AG20443 (cell line): Measurements from ENCODE around the gene TOP1.
A peak's percentile ranks its signal among the peaks of the same experiment; 100 is the strongest.

ENCODE experiments used
- DNase-seq: peaks from one replicate; pipeline ENCODE4 v3.0.0; 2012; ENCODE audit warnings: low spot score, mixed read lengths

The TOP1 gene

DNA sequence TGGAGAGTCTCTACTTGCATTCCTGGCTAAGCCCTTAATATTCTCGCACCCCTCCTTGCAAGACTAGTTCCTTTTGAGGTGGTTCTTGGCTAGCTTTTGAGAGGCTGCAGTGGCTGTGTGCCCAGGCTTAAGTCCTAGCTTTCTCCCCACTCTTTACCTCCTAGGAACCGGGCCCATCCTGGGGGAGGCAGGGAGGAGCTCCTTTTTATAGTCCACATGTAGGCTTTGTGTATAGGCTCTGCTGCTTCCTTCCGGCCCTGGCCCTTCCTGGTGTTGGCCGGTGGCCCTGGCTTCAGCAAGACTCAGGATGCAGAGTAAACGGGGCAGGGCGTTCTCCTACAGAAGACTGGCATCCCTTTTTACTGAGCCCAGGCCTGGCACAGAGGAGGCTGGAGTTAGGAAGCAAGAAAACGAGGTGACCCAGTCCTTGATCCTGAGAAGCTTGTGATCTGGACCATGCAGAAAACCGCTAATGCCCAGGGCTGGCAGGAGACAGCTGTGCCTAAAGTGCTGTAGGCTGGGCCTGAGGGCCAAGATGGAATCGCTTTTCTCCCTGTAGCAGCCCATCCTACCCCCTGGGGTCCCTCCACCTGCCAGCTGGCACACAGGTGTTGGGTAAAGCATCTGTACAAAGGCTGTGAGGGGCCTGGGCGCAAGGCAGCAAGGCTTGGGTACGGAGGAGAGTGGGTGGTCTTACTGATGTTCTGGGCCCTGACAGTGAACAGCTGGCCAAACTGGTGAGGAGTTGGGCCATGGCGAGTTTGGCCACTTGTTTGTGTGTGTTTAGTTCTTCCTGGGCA lies 117.4 kb downstream of the TOP1 start:
- DNase-seq = no peak

DNA sequence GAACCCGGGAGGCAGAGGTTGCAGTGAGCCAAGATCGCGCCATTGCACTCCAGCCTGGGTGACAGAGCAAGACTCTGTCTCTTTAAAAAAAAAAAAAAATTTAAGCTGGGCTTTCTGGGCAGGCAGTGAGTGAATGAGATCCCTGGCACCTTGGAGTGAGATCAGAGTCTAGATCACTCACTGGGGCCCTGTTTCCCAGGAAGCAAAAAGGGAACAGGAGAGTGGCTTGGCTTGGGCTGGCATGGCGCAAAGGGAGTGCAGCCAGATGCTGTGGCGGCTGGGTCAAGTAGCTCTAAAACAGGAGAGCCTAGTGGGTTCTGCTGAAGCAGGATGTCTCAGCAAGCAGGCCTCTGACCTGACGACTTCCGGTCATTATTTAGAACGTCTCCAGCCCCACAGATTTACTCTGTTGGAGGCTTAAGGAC lies 119.2 kb downstream of the TOP1 start:
- no peak for DNase-seq

GRCh38 chr20:41148942-41149341 lies 120.3 kb downstream of the TOP1 start:
- DNase-seq = no peak

GRCh38 chr20:41150664-41151063 lies 122.0 kb downstream of the TOP1 start:
- peak; percentile 34 for DNase-seq

DNA sequence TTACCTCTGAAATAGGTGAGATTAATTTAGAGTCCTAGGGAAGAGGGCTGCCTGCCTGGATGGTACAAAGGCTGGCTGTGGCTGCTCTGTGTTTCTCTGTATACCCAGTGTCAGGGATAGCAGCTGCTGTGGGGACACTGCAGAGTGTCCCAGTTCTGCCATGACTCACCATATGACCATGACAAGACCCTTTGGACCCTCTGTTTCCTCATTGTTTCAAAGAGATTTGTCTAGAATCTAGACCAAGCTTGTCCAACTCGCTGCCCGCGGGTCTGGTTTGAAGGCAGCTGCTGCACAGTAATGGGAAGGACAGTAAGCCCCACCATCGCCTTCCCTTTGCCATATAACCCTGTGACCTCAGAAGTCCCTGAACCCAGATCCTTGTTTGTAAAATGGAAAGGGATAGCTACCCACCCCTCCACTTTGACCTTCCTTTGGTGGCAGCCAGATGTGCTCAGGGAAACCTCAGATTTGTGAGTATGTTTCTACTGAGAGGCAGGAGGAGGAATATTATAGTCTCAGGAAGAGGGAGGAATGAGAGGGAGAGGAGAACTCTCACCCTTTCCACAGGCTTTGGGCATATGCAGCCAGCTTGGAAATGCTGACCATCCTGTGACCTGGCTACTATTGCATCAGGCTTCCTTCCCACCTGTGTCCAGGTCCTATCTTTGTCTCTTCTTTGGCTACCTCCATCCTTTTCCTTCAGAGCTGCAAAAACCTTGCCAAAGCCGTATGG lies 122.7 kb downstream of the TOP1 start:
- DNase-seq = no peak

DNA sequence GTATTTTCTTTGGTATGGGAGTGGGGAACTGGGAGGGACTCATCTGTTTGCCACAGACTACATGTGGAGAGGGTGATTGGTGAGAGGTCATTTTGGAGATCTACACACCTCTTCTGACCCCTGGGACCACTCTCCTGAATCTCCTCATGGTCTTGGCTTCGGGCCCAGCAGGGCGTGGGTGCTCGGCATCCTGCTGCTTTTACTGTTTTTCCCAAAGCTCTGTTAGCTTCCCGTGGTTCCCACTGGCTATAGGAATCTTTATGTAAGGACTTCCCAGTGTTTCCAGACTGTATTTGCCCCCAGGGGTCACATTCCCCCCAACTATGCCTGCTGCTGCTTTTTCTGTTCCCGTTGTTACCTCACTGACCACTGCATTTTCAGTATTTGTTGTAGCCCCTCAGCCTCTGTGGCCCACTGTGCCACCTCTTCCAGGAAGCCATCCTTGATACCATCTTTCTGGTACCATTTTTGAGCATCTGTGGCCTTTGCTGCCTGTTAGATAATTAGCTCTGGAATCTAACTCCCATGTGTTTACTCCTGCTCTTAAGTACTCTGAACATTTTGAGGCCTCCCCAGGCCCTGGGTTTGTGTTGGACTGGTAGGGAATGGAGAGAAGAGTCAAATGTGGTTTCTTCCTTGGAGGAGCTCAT lies 123.6 kb downstream of the TOP1 start:
- DNase-seq = no peak

DNA sequence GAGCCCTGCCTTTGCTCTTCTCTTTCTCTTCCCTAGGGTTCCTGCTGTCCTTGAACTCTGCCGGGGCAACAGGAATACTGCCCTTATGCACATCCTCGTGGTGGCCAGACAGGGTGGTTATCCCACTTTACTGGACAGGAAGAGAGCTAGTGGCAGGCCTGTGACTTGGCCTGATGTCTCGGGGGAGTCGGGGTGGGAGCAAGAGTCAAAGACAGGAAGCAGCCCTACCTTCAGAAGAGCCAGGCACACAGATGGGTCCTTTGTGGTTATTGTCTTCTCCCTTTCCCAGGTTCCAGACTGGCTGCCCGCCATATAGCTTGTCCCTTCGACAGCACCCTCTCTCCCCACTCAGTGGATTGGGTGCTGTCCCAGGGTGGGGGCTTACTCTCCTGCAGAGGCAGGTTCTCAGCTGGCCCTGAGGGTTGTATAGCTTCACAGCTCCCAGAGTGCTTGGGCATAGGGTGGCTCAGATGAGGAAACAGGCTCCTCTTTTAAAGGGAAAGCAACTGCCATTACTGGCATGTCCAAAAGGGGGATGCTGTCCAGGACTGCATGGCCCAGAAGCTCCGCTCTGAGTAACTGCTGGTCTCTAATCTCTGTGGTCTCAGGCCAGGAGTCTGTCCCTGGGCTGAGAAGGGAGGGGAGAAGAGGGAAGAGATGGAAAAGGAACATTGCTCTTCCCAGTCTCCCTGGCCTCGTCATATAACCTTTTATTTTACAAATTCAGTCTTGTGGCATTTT lies 126.0 kb downstream of the TOP1 start:
- DNase-seq = no peak

- no peak for DNase-seq
Observed at GRCh38 chr20:41155261-41155660, 126.6 kb downstream of the TOP1 start.

GRCh38 chr20:41158082-41158625 lies 129.5 kb downstream of the TOP1 start:
- no peak for DNase-seq

- no peak for DNase-seq
Observed at GRCh38 chr20:41159547-41159946, 130.9 kb downstream of the TOP1 start.

DNA sequence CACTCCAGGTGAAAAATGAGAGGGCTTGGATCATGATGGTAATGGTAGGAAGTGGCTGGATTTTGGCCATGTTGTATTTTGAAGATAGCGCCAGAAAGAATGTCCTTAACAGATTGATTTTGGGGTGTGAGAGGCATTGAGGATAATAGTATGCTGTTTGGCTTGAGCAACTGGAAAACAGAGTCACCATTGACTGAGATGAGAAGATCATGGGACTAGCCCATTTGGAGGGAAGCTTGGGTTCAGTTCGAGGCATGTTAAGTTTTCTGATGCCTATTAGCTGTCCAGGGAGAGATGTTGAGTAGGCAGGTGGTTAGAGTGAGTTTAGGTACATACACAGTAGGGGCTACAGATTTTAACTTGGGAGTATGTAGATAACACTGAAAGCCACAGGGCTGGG lies 132.1 kb downstream of the TOP1 start:
- DNase-seq = no peak

DNA sequence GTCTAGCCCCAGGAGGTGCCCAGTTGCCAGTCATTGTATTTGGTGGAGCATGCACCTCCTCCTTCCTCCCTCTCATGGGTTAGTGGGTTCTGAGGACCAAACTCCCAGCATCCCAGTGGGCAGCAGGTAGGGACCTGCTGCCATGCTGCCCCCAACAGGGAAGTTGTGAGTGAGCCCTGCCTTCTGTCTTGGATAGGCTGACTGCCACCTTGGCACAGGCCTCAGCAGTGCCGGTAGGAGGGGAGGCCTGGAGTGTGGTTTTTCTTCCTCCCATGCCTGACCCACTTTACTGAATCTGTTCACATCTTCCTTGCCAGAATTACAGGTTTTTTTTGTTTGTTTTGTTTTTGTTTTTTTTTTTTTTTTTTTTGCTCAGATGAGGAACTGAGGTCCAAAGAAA lies 133.3 kb downstream of the TOP1 start:
- no peak for DNase-seq

- no peak for DNase-seq
Observed at GRCh38 chr20:41162396-41162795, 133.8 kb downstream of the TOP1 start.

DNA sequence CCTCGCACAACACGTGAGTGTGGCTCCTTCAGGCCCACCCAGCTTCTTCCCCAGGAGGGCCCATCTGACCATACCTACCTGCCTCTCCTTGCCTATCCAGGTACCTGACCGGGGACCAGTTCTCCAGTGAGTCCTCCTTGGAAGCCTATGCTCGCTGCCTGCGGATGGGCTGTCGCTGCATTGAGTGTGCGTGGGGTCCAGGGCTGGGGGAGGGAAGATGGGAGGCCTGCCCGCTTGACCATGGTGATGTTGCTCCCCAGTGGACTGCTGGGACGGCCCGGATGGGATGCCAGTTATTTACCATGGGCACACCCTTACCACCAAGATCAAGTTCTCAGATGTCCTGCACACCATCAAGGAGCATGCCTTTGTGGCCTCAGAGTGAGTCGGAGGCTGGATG lies 135.2 kb downstream of the TOP1 start:
- no peak for DNase-seq

DNA sequence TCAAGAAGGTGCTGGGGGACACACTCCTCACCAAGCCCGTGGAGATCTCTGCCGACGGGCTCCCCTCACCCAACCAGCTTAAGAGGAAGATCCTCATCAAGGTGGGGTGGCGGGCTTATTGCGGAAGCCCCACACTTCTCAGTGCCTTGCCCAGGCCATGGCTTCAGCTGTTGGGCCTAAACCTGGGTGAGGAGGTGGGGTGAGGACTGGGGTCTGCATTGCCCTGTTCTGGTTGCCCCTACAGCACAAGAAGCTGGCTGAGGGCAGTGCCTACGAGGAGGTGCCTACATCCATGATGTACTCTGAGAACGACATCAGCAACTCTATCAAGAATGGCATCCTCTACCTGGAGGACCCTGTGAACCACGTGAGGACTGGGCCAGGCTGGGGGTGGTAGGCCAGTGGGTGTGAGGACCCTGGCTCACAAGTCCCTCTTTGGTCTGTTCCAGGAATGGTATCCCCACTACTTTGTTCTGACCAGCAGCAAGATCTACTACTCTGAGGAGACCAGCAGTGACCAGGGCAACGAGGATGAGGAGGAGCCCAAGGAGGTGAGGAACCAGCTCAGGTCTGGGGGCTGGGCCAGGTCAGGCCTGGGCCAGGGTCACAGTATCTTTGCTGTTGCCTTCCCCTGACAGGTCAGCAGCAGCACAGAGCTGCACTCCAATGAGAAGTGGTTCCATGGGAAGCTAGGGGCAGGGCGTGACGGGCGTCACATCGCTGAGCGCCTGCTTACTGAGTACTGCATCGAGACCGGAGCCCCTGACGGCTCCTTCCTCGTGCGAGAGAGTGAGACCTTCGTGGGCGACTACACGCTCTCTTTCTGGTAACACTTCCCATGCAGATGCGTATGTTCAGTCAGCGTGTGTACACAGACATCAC lies 136.6 kb downstream of the TOP1 start:
- no peak for DNase-seq

- DNase-seq = no peak
Observed at GRCh38 chr20:41166201-41167117, 137.8 kb downstream of the TOP1 start.

DNA sequence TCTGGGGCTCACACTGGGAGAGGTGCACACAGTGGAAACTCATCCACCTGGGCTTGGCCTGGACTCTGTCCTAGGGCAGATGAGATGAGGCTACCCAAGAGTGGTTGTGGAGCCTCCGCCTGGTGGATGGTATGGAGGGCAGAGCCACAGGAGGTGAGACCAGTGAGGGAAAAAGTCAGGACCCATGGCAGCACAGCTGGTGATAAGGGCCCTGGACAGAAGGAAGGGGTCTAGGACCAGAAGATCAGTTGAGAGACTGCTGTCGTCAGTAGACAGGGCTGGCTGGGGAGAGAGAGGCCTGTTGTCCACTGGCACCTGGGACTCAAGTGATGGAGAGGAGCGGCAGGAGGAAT lies 138.5 kb downstream of the TOP1 start:
- DNase-seq = no peak

DNA sequence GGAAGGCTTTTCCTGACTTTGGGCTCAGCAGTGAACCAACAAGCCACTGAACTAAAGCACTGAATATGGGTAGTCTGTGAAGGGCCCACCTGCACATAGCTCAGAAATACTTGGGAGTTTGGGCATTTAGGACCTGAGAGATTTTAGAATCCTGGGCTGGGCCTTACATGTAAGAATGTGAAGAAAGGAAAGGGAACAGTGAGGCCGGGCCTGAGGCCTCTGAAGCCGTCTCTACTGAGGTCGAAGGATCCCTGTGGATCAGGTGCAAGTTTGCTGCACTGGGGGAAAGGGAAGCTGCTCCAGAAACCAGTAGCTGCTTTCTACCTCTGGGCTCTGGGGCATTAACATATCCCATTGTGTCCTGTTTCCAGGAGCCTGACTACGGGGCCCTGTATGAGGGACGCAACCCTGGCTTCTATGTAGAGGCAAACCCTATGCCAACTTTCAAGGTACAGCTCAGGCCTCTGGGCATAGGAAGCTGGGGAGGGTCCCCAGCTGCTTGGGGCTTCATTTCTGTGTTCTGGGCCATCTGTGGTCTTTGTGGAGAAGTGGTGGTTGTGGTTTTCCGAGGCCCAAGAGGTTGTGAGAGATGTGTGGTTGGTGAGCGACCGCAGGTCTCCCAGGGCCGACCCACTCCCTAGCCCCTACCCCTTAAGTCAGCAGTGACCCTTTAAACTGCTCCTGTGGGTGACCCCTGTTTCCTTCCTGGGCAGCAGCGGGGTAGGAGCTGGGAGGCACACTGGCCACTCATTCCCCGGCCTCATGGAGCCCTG lies 139.0 kb downstream of the TOP1 start:
- no peak for DNase-seq
